ENCODE results near the gene CDH13.

DNA sequence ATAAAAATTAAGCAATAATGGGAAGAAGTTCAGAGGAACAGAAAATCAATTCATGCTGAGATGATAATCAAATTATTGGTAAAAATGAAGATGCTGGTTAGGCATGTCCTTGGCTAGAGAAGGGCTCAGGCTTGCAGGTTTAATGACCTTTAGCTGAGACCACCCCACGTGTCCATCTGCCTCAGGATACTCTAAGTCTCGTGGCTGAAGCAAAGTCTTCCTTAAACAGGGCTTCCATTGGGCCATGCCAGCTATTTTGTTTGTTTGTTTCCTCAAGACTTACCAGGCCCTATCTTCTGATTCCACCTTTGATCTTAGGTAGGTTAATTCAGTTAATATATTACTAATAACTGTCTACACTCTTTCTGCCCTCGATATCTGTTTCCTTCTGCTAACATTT is 366.0 kb downstream of the CDH13 start:
- TF ChIP-seq, protein P1, sequence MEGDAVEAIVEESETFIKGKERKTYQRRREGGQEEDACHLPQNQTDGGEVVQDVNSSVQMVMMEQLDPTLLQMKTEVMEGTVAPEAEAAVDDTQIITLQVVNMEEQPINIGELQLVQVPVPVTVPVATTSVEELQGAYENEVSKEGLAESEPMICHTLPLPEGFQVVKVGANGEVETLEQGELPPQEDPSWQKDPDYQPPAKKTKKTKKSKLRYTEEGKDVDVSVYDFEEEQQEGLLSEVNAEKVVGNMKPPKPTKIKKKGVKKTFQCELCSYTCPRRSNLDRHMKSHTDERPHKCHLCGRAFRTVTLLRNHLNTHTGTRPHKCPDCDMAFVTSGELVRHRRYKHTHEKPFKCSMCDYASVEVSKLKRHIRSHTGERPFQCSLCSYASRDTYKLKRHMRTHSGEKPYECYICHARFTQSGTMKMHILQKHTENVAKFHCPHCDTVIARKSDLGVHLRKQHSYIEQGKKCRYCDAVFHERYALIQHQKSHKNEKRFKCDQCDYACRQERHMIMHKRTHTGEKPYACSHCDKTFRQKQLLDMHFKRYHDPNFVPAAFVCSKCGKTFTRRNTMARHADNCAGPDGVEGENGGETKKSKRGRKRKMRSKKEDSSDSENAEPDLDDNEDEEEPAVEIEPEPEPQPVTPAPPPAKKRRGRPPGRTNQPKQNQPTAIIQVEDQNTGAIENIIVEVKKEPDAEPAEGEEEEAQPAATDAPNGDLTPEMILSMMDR (IDR thresholded peaks at IDR 0.05; ENCODE audit: low read length): no peak
- no peak for TF ChIP-seq EZH2phosphoT487 (IDR thresholded peaks at IDR 0.05; ENCODE audit: low read length)
- TF ChIP-seq EZH2 (optimal IDR thresholded peaks at IDR 0.05; ENCODE audit: low read depth, low read length): no peak
